BJ (cell line): Measurements from ENCODE around the gene CENPB. TPM values are rescaled to one million over a fixed set of nuclear protein-coding genes. Genes with fewer than 3 reads are reported as not detected.

Source experiments
- CTCF ChIA-PET: fragments of 350-600 bp; formaldehyde crosslinking; extraction: SDS; loops from one replicate; lab custom pipeline; 2021; ENCODE audit warnings: antibody characterized with exemption, inconsistent platforms; lab: Yijun Ruan, JAX
- POLR2A ChIA-PET: fragments of 300-600 bp; sonication (Branson Sonifier 250); formaldehyde crosslinking; extraction: SDS; loops from one replicate; lab custom pipeline; 2021; ENCODE audit warnings: antibody characterized with exemption; lab: Charles Lee
- DNase-seq: peaks from one replicate; pipeline ENCODE4 v3.0.0-alpha.2; 2011; ENCODE audit warnings: low read depth
- H3K27me3 ChIP-seq: 2 replicates; pipeline ENCODE4 v1.6.0; 2011; ENCODE audit warnings: low read length; ENCODE audit not compliant: control insufficient read depth, insufficient read depth
- H3K36me3 ChIP-seq: 2 replicates; pipeline ENCODE4 v1.5.1; 2011; ENCODE audit warnings: low read length; ENCODE audit not compliant: control insufficient read depth, insufficient read depth
- H3K4me3 ChIP-seq: 2 replicates; pipeline ENCODE4 v1.5.1; 2011; ENCODE audit warnings: low read depth, mild to moderate bottlenecking, control low read depth, low read length
- CTCF ChIP-seq: IDR thresholded peaks from 2 replicates; pipeline ENCODE4 v1.5.1; 2011; ENCODE audit warnings: low read depth, mild to moderate bottlenecking, control low read depth, inconsistent platforms, low read length, moderate library complexity; ENCODE audit not compliant: insufficient read depth
- polyA plus RNA-seq: library from polyadenylated mRNA; depleted of rRNA; stranded (reverse); fragments of >200 nt; gene quantifications from 2 replicates; pipeline ENCODE4 v1.2.3, GENCODE V29; 2011

Gene CENPB
- polyA plus RNA-seq, 1 experiment = 47.5 TPM

- ChIA-PET CTCF (interaction anchor here (0.9 to 6.7 kb wide), 23 partner anchors 8 to 357 kb away, joined by 3 to 51 read pairs (median 5); partner anchors contain the start of genes ADISSP, AP5S1, CENPB and SPEF1), POLR2A (no interaction called here)
- Histone ChIP-seq H3K27me3 (no peaks in the 10 kb centered on the region), H3K4me3 (no peak overlapping the region), H3K36me3 (peaks cover 2% of the 10 kb centered on the region; the same call in 1 of the 2 replicates)
- TF ChIP-seq CTCF = no peak
- no peak for DNase-seq
Measured at GRCh38 chr20:3753501-3754275, 32.9 kb downstream of the CENPB start.

- TF ChIP-seq CTCF = peak; percentile 87
- POLR2A ChIA-PET = no interaction called here
- CTCF ChIA-PET = interaction anchor here (0.6 to 6.7 kb wide), 27 partner anchors 8 to 358 kb away, joined by 3 to 51 read pairs (median 4); partner anchors contain the start of genes ADISSP, AP5S1, CENPB and HSPA12B
- DNase-seq = no peak
- Histone ChIP-seq H3K36me3 (peaks cover 2% of the 10 kb centered on the region; the same call in 1 of the 2 replicates), H3K27me3 (no peaks in the 10 kb centered on the region), H3K4me3 (no peak overlapping the region)
Measured at GRCh38 chr20:3753098-3753497, 33.4 kb downstream of the CENPB start.

- Histone ChIP-seq H3K4me3 (no peak overlapping the region), H3K36me3 (peaks cover 2% of the 10 kb centered on the region; the same call in 1 of the 2 replicates), H3K27me3 (no peaks in the 10 kb centered on the region)
- DNase-seq = no peak
- ChIA-PET CTCF (interaction anchor here (0.6 to 6.7 kb wide), 27 partner anchors 9 to 358 kb away, joined by 3 to 51 read pairs (median 4); partner anchors contain the start of genes ADISSP, AP5S1, CENPB and HSPA12B), POLR2A (no interaction called here)
- no peak for TF ChIP-seq CTCF
Measured at GRCh38 chr20:3752386-3752759, 34.2 kb downstream of the CENPB start.

- H3K36me3 ChIP-seq = peaks cover 2% of the 10 kb centered on the region; the same call in 1 of the 2 replicates
- no peaks in the 10 kb centered on the region for H3K27me3 ChIP-seq
- POLR2A ChIA-PET = no interaction called here
- H3K4me3 ChIP-seq = no peak overlapping the region
- no peak for TF ChIP-seq CTCF
- CTCF ChIA-PET = interaction anchor here (0.6 to 6.7 kb wide), 12 partner anchors 11 to 334 kb away, joined by 3 to 51 read pairs (median 4); partner anchors contain the start of genes ADISSP, AP5S1 and SPEF1
- no peak for DNase-seq
Measured at GRCh38 chr20:3751675-3752385, 34.7 kb downstream of the CENPB start.

GRCh38 chr20:3751305-3751674 lies 35.2 kb downstream of the CENPB start:
- no peak for TF ChIP-seq CTCF
- Histone ChIP-seq H3K36me3 (peaks cover 2% of the 10 kb centered on the region; the same call in 1 of the 2 replicates), H3K4me3 (no peak overlapping the region), H3K27me3 (no peaks in the 10 kb centered on the region)
- POLR2A ChIA-PET = no interaction called here
- CTCF ChIA-PET = interaction anchor here (0.6 to 1.5 kb wide), 6 partner anchors 35 to 334 kb away, joined by 3 to 5 read pairs (median 4); partner anchors contain the start of gene AP5S1
- no peak for DNase-seq
